Stimulated activated CD4-positive, alpha-beta T cell treated with anti-CD3 and anti-CD28 coated beads, TNF-alpha, amount 100 ng/mL, for 24 hours (primary cell): ENCODE measurements around the gene UBR4.
"Not testable (repeated sequence)": the region's sequence is repeated elsewhere in the genome, so short reads cannot be mapped to it uniquely, and the experiment has no call there.

Experiments used
- DNase-seq, 3 experiments: peaks; one replicate each; pipeline ENCODE4 v3.0.0-alpha.2; 2020; ENCODE audit warnings: low read depth in 3 of 3

Gene UBR4

GRCh38 chr1:19209990-19210771, at the start of gene UBR4:
TSS of gene UBR4 (minus strand) at chr1:19210266. CDS start at chr1:19210248, 18 bp downstream.
- DNase-seq: peak; percentile 96 to 97 (median 97)

GRCh38 chr1:19258353-19258752, 48.3 kb upstream of the UBR4 start:
- DNase-seq: no peak

GRCh38 chr1:19257178-19257914, 47.3 kb upstream of the UBR4 start:
- DNase-seq: peak in 1 of 3 experiments; percentile 33

- DNase-seq: not testable (repeated sequence)
These were observed 46.2 kb upstream of the UBR4 start for GRCh38 chr1:19256301-19256700.

GRCh38 chr1:19255288-19255687, 45.2 kb upstream of the UBR4 start:
- DNase-seq: no peak

GRCh38 chr1:19254416-19254815, 44.4 kb upstream of the UBR4 start:
- DNase-seq: no peak

- peak; percentile 79 to 90 (median 84) for DNase-seq
These were observed 41.5 kb upstream of the UBR4 start, which contains the start of the genes EMC1 and MRTO4 for GRCh38 chr1:19251305-19252196. TSS of gene EMC1 (minus strand) at chr1:19251524. CDS start at chr1:19251509, 15 bp downstream. TSS of gene MRTO4 (plus strand) at chr1:19251805. CDS start at chr1:19251836, 31 bp downstream.

- DNase-seq: no peak
These were observed 40.7 kb upstream of the UBR4 start for GRCh38 chr1:19250629-19251304.

- DNase-seq: peak; percentile 45 to 62 (median 53)
These were observed 30.8 kb upstream of the UBR4 start for GRCh38 chr1:19240673-19241538.

GRCh38 chr1:19239876-19240275, 29.8 kb upstream of the UBR4 start:
- no peak for DNase-seq

GRCh38 chr1:19234224-19234623, 24.2 kb upstream of the UBR4 start:
- no peak for DNase-seq

GRCh38 chr1:19232524-19232846, 22.4 kb upstream of the UBR4 start:
- DNase-seq: no peak

- not testable (repeated sequence) for DNase-seq
These were observed 21.9 kb upstream of the UBR4 start for GRCh38 chr1:19231736-19232523.

GRCh38 chr1:19229828-19230325, 19.8 kb upstream of the UBR4 start:
- no peak for DNase-seq

GRCh38 chr1:19229229-19229628, 19.2 kb upstream of the UBR4 start:
- DNase-seq: no peak

- DNase-seq: no peak
These were observed 13.1 kb upstream of the UBR4 start for GRCh38 chr1:19222979-19223824.

- DNase-seq: no peak
These were observed 12.5 kb upstream of the UBR4 start for GRCh38 chr1:19222573-19222972.

GRCh38 chr1:19220991-19221390, 10.9 kb upstream of the UBR4 start:
- DNase-seq: no peak
